Measurements from ENCODE around the gene SPACA4.
"Not testable (repeated sequence)": the region's sequence is repeated elsewhere in the genome, so short reads cannot be mapped to it uniquely, and the experiment has no call there.

SPACA4 gene

GRCh38 chr19:48573163-48573505 is 33.4 kb upstream of the SPACA4 start:
- H3K9ac ChIP-seq (ENCODE audit: low read depth, low read length, poor library complexity, severe bottlenecking): no peak overlapping the region
- no peak overlapping the region for H3K4me3 ChIP-seq (ENCODE audit: low read length, poor library complexity, severe bottlenecking)
- no peak overlapping the region for H3K4me2 ChIP-seq (ENCODE audit: low read depth, low read length, poor library complexity, severe bottlenecking)

DNA sequence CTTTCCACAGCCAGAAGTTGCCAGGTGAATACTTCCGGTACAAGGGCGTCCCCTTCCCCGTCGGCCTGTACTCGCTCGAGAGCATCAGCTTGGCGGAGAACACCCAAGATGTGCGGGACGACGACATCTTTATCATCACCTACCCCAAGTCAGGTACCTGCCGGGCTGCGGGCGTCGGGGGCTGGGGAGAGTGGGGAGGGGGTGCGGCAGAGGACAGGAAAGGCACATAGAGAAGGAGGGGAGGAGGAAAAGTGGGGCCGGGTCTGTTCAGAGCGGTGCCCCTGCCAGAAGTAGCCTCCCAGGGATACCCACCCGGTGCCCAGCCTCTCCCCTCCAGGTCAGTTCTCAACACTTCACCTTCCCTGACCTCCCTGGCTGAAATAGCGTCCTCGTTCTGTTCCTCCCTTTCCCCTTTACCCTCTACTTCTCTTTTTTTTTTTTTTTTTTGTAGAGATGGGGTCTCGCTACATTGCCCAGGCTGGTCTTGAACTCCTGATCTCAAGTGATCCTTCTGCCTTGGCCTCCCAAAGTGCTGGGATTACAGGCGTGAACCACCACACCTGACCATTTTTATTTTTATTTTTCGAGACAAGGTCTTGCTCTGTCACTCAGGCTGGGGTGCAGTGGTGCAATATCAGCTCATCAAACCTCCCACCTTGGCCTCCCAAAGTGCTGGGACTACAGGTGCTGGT is 30.5 kb upstream of the SPACA4 start:
- Histone ChIP-seq H3K9me3 (ENCODE audit: insufficient read depth, low read depth, low read length) (no peaks in the 10 kb centered on the region), H3K27me3 (ENCODE audit: insufficient read depth, low read length, poor library complexity, severe bottlenecking) (no peaks in the 10 kb centered on the region), H4K20me1 (ENCODE audit: insufficient read depth, low read length, poor library complexity, severe bottlenecking) (no peaks in the 10 kb centered on the region), H3K9me2 (replicated peaks; ENCODE audit: low read depth, low read length) (no peaks in the 10 kb centered on the region), H3K4me1 (ENCODE audit: insufficient read depth, low read length, poor library complexity, severe bottlenecking) (no peaks in the 10 kb centered on the region), H3K36me3 (ENCODE audit: insufficient read depth, low read length) (no peaks in the 10 kb centered on the region), H3F3A (ENCODE audit: low read depth) (no peaks in the 10 kb centered on the region), H3K4me3 (ENCODE audit: low read length, poor library complexity, severe bottlenecking) (no peak overlapping the region), H2AFZ (ENCODE audit: low read length) (no peak overlapping the region), H3K79me2 (ENCODE audit: insufficient read depth, low read length) (no peaks in the 10 kb centered on the region), H3K9ac (ENCODE audit: low read depth, low read length, poor library complexity, severe bottlenecking) (no peak overlapping the region), H3K4me2 (ENCODE audit: low read depth, low read length, poor library complexity, severe bottlenecking) (no peak overlapping the region)
- TF ChIP-seq CTCF (conservative IDR thresholded peaks at IDR 0.05; ENCODE audit: low read length) (no peak), EZH2phosphoT487 (IDR thresholded peaks at IDR 0.05; ENCODE audit: borderline replicate concordance) (no peak)

More at GRCh38 chr19:48573163-48573505, 33.4 kb upstream of the SPACA4 start:
- TF ChIP-seq CTCF (conservative IDR thresholded peaks at IDR 0.05; ENCODE audit: low read length) (no peak), EZH2phosphoT487 (IDR thresholded peaks at IDR 0.05; ENCODE audit: borderline replicate concordance) (no peak)
- H3K4me1 ChIP-seq (ENCODE audit: insufficient read depth, low read length, poor library complexity, severe bottlenecking): no peaks in the 10 kb centered on the region
- H3K36me3 ChIP-seq (ENCODE audit: insufficient read depth, low read length): no peaks in the 10 kb centered on the region
- no peaks in the 10 kb centered on the region for H4K20me1 ChIP-seq (ENCODE audit: insufficient read depth, low read length, poor library complexity, severe bottlenecking)
- H3K9me3 ChIP-seq (ENCODE audit: insufficient read depth, low read depth, low read length): no peaks in the 10 kb centered on the region
- H3K9me2 ChIP-seq (replicated peaks; ENCODE audit: low read depth, low read length): no peaks in the 10 kb centered on the region
- no peak overlapping the region for H2AFZ ChIP-seq (ENCODE audit: low read length)
- H3F3A ChIP-seq (ENCODE audit: low read depth): no peaks in the 10 kb centered on the region
- H3K27me3 ChIP-seq (ENCODE audit: insufficient read depth, low read length, poor library complexity, severe bottlenecking): no peaks in the 10 kb centered on the region
- no peaks in the 10 kb centered on the region for H3K79me2 ChIP-seq (ENCODE audit: insufficient read depth, low read length)

- H3K9ac ChIP-seq (ENCODE audit: low read depth, low read length, poor library complexity, severe bottlenecking); H3F3A ChIP-seq (ENCODE audit: low read depth); H3K9me2 ChIP-seq (replicated peaks; ENCODE audit: low read depth, low read length); H2AFZ ChIP-seq (ENCODE audit: low read length); H3K4me3 ChIP-seq (ENCODE audit: low read length, poor library complexity, severe bottlenecking); H3K27me3 ChIP-seq (ENCODE audit: insufficient read depth, low read length, poor library complexity, severe bottlenecking); H3K4me1 ChIP-seq (ENCODE audit: insufficient read depth, low read length, poor library complexity, severe bottlenecking); H4K20me1 ChIP-seq (ENCODE audit: insufficient read depth, low read length, poor library complexity, severe bottlenecking); H3K36me3 ChIP-seq (ENCODE audit: insufficient read depth, low read length); H3K79me2 ChIP-seq (ENCODE audit: insufficient read depth, low read length); H3K9me3 ChIP-seq (ENCODE audit: insufficient read depth, low read depth, low read length); H3K4me2 ChIP-seq (ENCODE audit: low read depth, low read length, poor library complexity, severe bottlenecking): not testable (repeated sequence)
Measured at GRCh38 chr19:48577908-48578307, 28.6 kb upstream of the SPACA4 start.

GRCh38 chr19:48578891-48579290 is 27.7 kb upstream of the SPACA4 start:
- Histone ChIP-seq H3K36me3 (ENCODE audit: insufficient read depth, low read length) (no peaks in the 10 kb centered on the region), H3K9ac (ENCODE audit: low read depth, low read length, poor library complexity, severe bottlenecking) (no peak overlapping the region), H3F3A (ENCODE audit: low read depth) (no peaks in the 10 kb centered on the region), H2AFZ (ENCODE audit: low read length) (no peak overlapping the region), H3K9me2 (replicated peaks; ENCODE audit: low read depth, low read length) (no peaks in the 10 kb centered on the region), H3K79me2 (ENCODE audit: insufficient read depth, low read length) (no peaks in the 10 kb centered on the region), H3K4me1 (ENCODE audit: insufficient read depth, low read length, poor library complexity, severe bottlenecking) (peaks cover under 1% of the 10 kb centered on the region), H3K4me2 (ENCODE audit: low read depth, low read length, poor library complexity, severe bottlenecking) (no peak overlapping the region), H3K27me3 (ENCODE audit: insufficient read depth, low read length, poor library complexity, severe bottlenecking) (no peaks in the 10 kb centered on the region), H4K20me1 (ENCODE audit: insufficient read depth, low read length, poor library complexity, severe bottlenecking) (no peaks in the 10 kb centered on the region), H3K9me3 (ENCODE audit: insufficient read depth, low read depth, low read length) (no peaks in the 10 kb centered on the region), H3K4me3 (ENCODE audit: low read length, poor library complexity, severe bottlenecking) (no peak overlapping the region)
- TF ChIP-seq CTCF (conservative IDR thresholded peaks at IDR 0.05; ENCODE audit: low read length) (no peak), EZH2phosphoT487 (IDR thresholded peaks at IDR 0.05; ENCODE audit: borderline replicate concordance) (no peak)
